ENCODE data around the gene LTA4H. TPM values are rescaled to one million over a fixed set of nuclear protein-coding genes. Genes with fewer than 3 reads are reported as not detected.

LTA4H gene
- total and polyA plus RNA-seq, 10 of the 15 experiments (the other 5 are each of a cell fraction or from before 2014, with no cell fraction given) = 43.9 to 106 (median 47.3) TPM

- ChIA-PET POLR2A (no interaction called here), SMC1A (ENCODE audit: uncharacterized antibody, unreplicated experiment) (interaction anchor here (1.1 kb wide), 1 partner anchor 161 kb away, joined by 3 read pairs; no protein-coding TSS in a partner anchor), RAD21 (ENCODE audit: unreplicated experiment) (interaction anchor here (1.1 kb wide), 1 partner anchor 161 kb away, joined by 4 read pairs; no protein-coding TSS in a partner anchor), CTCF (interaction anchor here (0.8 to 1.2 kb wide), 4 partner anchors 9 to 463 kb away, joined by 3 read pairs; no protein-coding TSS in a partner anchor)
- H3K4me2 ChIP-seq (ENCODE audit: control insufficient read depth, insufficient read depth) = no peak overlapping the region
- in situ Hi-C loops (cut with MboI) (no loop called here), intact Hi-C loops (cut with micrococcal nuclease; ENCODE audit: unreplicated experiment) (no loop called here)
- no peak overlapping the region for H3K9ac ChIP-seq (ENCODE audit: control insufficient read depth, insufficient read depth, low read length)
- no peak for FAIRE-seq
- TF ChIP-seq IRF5 (IDR thresholded peaks at IDR 0.05; ENCODE audit: borderline replicate concordance) = no peak
- TF ChIP-seq PRDM15 (CRISPR knock-in tag; IDR thresholded peaks at IDR 0.05) = no peak
- TF ChIP-seq ZNF274 (IDR thresholded peaks at IDR 0.05; ENCODE audit: insufficient read depth, insufficient read length) = no peak
- no peak for TF ChIP-seq IKZF2 (IDR thresholded peaks at IDR 0.05)
- no peak for TF ChIP-seq MEF2B (IDR thresholded peaks at IDR 0.05; ENCODE audit: partially characterized antibody, poor library complexity, severe bottlenecking)
- no peak for TF ChIP-seq GABPA (IDR thresholded peaks at IDR 0.05; ENCODE audit: low read depth)
- no peak for TF ChIP-seq EP300 (IDR thresholded peaks at IDR 0.05; ENCODE audit: borderline replicate concordance in 1 of 2, control insufficient read depth in 1 of 2, low read depth in 2 of 2, low read length in 2 of 2)
- H3K9me3 ChIP-seq (replicated peaks; ENCODE audit: control insufficient read depth, insufficient read depth, low read length) = no peaks in the 10 kb centered on the region; the same call in 2 of the 3 replicates
- no peak for ATAC-seq
- no peaks in the 10 kb centered on the region for H4K20me1 ChIP-seq (ENCODE audit: control insufficient read depth, insufficient read depth)
- no peak overlapping the region for H3K27ac ChIP-seq (ENCODE audit: control insufficient read depth, insufficient read depth)
- BruUV-seq (replicated peaks) = no TSS peak
- WGBS (ENCODE audit: insufficient coverage, insufficient replicate concordance, low lambda C conversion rate, missing lambda C conversion rate) = 63% methylated on average over 5 of the region's 5 CpGs
- H3K36me3 ChIP-seq (ENCODE audit: control insufficient read depth in 2 of 2, insufficient read depth in 2 of 2, low read length in 1 of 2) = no peaks in the 10 kb centered on the region
- no peak for DNase-seq (ENCODE audit: low read depth, low spot score)
- H3K27me3 ChIP-seq (replicated peaks in 1 of 2; ENCODE audit: control insufficient read depth in 2 of 2, insufficient read depth in 2 of 2, low read length in 1 of 2) = no peaks in the 10 kb centered on the region
- H3K79me2 ChIP-seq (ENCODE audit: control insufficient read depth, insufficient read depth, low read length) = no peaks in the 10 kb centered on the region
- H3K4me1 ChIP-seq (ENCODE audit: control insufficient read depth, insufficient read depth, low read length) = no peaks in the 10 kb centered on the region
- no peak overlapping the region for H3K4me3 ChIP-seq
- H2AFZ ChIP-seq (ENCODE audit: control insufficient read depth, low read depth, low read length) = no peak overlapping the region
These were observed 18.3 kb upstream of the LTA4H start for GRCh38 chr12:96053476-96054243.

Measured in GM12878 (cell line).